Mucosa of gallbladder (tissue), 1 donor: ENCODE results near the gene PGPEP1. TPM values are rescaled to one million over a fixed set of nuclear protein-coding genes. Genes with fewer than 3 reads are reported as not detected.
A peak's percentile ranks its signal among the peaks of the same experiment; 100 is the strongest.

Experiments
- DNase-seq: peaks from one replicate; pipeline ENCODE4 v3.0.0-alpha.2; 2020; ENCODE audit warnings: low spot score
- total RNA-seq: library from RNA; stranded (reverse); gene quantifications from one replicate; pipeline ENCODE4 v1.2.1, GENCODE V29; 2021
- donor health status: DM: no; HTN: no; CAD: no.

Gene PGPEP1, protein sequence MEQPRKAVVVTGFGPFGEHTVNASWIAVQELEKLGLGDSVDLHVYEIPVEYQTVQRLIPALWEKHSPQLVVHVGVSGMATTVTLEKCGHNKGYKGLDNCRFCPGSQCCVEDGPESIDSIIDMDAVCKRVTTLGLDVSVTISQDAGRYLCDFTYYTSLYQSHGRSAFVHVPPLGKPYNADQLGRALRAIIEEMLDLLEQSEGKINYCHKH
- 56.6 TPM for total RNA-seq

DNA sequence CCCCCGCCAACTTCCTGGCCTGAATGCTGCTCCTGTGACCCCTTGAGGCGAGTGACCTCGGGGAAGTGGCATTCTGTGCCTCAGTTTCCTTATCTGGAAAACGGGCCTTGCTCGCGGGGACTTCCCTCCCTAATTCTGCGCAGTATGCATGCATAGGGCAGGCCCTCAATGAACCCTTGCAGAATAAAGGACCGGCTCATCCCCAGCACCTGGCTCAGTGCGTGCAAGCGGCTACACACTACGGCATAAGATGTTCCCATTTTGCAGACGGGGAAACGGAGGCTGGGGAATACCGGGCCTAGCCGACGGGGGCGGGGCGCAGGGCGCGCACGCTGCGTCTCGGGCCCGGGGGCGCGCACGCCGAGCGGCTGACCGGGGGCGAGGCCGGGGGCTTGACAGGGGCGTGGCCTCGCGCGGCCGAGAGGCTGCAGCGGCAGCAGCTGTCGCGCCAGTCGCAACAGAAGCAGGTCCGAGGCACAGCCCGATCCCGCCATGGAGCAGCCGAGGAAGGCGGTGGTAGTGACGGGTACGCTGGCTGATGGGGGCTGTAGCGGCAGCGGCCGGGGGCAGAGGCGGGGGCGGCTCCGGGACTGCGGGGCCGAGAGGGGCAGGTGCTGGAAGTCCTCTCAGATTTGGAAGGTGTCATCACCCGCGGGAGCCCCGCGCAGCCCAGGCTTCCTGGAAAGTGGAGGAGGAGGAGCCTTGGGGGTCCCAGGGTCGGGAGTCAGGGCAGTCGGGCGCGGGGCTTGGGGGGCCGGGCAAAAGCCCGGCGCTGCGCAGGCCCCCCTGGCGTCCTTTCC lies at the start of gene PGPEP1:
Gene PGPEP1 (plus strand): TSS at position 409 of the 800 bp plus-strand sequence. CDS start 84 bp downstream, at position 493.
- DNase-seq: peak; percentile 60

DNA sequence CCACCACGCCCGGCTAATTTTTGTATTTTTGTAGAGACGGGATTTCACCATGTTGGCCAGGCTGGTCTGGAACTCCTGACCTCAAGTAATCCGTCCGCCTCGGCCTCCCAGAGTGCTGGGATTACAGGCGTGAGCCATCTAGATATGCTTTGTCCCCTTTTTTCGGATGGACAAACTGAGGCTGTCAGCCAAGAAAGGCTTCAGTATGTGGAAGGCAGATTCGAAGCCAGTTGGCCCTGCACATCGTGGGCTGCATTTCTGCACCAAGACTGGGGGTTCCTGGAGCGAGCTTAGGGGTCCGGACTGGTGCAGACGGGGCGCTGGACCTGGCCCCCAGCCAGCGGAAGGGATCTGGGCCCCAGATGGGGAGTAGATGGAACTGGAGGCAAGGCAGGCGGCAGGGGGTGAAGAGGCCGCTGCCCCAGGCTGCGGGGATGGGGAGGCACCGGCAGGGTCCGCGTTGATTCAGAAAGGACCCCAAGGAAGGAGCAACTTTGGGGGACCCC lies 49.3 kb upstream of the PGPEP1 start:
- no peak for DNase-seq

DNA sequence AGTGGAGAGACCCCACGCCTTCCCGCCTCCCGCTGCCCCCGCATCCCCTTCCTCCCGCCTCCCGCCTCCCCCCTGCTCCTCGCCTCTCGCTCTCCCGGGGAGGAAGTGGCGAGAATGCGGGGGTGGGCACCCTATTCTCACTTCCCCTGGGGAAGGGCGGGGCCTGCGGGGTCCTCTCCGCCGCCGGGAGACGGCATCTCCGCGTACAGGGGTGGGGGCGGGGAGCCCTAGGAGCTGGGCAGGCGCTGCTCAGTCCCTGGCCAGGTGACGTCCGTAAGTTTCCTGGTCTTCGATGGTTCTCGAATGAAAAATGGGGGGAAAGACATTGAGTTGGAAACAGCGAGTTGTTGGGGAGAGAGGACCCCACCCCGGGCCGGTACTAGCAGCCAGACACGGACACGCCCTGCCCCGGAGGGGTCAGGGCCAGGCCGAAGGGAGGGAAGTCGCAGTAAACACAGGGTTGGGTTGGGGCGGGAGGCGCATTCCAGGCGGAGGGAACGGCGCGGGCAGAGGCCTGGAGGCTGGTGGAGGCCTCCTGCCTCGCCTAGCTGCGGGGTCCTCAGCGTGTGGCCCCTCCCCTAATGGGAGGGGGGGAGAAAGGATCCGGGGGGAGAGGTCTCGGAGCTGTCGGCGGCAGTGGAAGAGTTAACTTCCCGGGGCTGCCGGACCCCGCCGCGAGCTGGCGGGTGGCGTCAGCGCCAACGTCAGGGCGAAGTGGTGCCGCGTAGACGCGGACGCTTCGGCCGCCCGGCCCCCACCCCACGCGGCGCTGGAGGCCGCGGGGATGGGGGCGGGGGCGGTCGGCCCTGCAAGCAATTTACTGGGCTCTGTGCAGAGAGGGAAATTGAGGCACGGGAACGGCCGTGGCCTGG lies 48.6 kb upstream of the PGPEP1 start:
- DNase-seq: peak; percentile 86

DNA sequence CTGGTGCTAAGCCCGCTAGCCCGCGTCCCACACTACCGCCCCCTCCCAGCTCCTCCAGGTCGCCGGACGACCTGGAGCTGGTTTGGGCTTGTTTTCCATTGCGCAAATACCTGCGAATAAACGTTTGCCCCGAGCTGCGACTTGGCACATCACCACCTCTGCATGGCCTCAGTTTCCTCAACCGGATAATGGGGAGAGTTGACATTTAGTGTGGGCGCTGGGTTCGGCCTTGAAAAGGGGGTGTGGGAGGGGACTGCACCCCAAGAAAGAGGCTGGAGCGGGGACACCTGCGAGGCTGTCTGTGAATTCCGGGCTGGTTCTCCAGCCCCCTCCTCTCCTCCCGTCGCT lies 48.0 kb upstream of the PGPEP1 start:
- DNase-seq: no peak

DNA sequence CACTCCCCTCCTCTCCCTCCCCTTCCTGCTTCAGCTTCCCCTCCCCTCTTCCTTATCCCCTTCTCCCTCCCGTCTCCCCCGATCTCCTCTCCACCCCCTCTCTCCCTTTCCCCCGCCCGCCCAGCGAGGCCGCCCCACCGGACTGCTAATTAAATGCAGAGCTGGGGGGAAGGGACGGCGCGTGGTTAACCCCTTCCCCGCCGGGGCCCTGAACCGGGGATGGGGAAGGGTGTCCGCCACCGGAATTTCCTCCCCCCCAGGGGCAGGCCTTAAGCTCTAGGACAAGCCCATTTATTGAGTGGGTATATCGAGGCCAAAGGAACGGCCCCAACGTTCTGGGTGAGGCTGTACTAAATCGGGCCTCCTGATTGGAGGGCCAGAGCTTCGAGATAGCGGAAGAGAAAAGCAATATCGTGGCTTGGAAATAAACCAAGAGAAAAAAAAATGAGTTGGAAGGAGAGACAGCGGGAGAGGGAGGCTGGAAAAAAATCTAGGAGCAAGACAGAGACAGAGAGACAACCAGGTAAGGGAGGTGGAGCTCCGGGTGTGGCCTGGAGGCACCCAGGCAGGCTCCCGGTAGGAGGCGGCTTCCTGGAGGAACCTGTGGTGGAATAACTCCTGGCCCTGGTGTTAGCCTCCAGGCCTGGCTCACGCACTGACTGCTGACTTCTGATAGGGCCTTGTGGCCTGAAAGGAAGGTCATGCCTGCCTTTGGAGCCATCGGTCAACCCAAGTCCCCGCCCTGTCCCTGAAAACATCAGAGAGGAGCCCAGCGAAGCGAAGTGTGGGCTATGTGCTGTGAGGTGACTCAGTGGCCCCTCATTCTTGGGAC lies 47.4 kb upstream of the PGPEP1 start:
- DNase-seq: peak; percentile 65

DNA sequence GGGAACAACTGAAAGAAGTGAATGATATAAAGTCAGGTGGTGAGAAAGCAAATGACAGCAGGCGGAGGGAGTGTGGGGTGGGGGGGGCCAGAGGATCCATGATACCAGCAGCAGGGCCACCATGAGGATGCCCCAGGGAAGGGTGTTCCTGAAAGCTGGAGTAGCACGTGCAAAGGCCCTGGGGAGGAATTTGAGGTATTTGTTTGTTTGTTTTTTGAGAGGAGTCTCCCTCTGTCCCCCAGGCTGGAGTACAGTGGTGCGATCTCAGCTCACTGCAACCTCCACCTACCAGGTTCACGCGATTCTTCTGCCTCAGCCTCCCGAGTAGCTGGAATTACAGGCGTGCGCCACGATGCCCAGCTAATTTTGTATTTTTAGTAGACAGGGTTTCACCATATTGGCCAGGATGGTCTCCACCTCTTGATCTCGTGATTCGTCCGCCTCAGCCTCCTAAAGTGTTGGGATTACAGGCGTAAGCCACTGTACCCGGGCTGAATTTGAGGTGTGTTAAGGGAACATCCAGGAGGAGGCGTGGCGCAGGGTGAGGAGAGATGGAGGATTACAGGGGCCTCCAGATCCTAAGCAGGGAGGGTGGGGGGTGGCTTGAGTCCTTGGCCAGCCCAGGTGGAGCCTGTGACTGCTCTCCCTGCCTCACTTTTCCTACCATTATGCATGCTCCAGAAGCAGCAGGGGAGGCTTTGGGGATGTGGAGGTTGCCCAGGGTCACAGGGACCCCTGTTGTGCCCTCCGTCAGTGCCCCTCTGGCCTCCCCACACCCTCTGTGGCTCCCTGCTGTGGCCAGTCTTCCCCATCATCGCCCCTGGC lies 46.5 kb upstream of the PGPEP1 start:
- no peak for DNase-seq

DNA sequence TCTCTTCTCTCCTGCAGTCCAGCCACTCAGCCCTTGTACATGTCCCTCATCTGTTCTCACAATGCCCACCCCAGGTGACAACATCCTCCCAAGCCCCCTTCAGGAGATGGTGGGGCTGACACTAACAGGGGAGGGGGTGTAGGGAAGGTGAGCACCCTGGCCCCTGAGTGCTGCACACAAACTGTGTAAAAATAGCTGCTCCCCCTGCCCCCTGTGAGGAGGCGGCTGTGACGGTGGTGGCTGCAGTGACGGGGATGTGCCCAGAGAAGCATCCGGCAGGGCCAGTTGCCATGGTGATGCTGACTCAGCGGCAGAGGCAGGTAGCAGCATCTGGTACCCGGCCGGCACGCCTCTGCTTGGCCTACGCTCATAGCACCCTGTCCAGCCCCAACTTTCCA lies 45.9 kb upstream of the PGPEP1 start:
- DNase-seq: peak; percentile 76

DNA sequence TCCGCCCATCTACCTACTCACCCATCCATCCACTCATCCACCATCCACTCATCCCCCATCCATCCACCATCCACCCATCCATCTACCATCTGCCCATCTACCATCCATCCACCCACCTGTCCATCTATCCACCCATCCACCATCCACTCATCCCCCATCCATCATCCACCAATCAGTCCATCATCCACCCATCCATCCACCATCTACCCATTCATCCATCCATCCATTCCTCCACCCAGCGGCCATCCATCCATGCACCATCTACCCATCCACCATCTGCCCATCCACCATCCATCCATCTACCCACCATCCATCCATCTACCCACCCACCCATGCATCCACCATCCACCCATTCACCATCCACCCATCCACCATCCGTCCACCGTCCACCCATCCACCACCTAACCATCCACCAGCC lies 45.4 kb upstream of the PGPEP1 start:
- DNase-seq: no peak

DNA sequence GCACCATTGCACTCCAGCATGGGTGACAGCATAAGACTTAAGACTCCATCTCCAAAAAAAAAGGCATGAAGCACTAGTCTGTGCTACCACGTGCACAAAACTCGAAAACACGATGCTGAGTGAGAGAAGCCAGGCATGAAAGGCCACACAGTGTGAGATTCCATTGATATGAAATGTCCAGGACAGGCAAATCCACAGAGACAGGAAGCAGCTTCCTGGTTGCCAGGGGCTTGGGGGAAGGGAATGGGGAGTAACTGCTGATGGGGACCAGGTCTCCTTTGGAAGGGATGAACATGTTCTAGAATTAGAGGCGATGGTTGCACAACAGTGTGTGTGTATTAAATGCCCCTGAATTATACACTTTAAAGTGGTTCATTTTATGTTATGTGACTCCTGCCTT lies 43.1 kb upstream of the PGPEP1 start:
- DNase-seq: no peak

DNA sequence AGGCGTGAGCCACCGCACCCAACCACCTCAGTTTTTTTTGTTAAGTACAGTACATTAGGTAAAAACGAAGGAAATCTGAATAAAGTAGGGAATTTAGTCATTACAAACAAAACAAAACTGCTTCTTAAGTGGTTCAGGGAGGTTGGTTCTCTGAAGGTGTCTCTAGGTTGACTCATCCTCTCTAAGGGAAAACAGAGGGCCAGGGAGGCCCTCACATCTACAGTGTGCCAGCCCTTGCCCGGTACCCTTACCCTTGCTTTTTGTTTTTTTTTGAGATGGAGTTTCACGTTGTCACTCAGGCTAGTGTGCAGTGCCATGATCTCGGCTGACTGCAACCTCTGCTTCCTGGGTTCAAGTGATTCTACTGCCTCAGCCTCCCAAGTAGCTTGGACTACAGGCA lies 41.8 kb upstream of the PGPEP1 start:
- DNase-seq: no peak

DNA sequence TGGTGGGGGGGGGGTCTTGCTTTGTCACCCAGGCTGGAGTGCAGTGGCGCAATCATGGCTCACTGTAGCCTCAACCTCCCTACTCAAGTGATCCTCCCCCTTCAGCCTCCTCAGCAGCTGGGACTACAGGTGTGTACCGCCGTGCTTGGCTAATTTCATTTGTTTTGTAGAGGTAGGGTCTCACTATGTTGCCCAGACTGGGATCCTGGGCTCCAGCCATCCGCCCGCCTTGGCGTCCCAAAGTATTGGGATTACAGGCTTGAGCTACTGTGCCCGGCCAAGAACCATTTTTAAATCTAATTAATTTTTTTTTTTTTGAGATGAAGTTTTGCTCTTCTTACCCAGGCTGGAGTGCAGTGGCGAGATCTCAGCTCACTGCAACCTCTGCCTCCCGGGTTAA lies 40.7 kb upstream of the PGPEP1 start:
- DNase-seq: no peak

DNA sequence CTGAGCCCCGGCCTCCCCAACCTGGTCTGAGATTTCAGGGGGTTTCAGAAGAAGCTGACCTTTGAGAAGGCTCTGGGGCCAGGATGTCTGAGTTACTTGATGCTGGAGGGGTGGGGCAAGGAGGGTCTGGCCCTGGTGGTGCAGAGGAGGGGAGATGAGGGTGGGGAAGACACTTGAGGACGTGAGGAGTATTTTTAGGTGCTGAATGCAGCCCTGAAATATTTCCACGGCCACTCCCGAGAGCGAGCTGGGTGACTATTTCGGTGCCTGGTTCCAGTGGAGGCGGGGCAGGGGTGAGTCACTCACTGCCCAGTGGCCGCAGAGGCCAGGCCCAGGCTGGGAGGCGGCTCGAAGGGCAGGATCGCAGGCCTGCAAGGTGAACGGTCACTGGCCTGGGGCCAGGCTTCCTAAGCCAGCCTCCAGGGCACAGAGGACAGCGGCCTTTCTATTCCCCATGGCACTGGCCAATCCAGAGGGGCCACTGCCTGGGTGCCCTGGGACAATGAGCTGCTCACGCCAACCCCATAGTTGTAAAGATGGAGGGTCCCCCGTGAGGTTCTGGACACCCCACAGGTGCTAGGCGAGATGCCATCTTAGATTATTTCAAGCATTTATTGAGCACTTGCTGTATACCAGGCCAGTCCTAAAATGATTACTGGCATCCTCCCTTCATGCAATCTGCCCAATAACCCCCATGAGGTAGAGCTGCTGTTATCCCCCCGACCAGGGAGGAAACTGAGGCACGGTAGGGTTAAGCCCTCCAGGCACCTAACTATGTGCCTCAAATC lies 39.3 kb upstream of the PGPEP1 start:
- DNase-seq: no peak

DNA sequence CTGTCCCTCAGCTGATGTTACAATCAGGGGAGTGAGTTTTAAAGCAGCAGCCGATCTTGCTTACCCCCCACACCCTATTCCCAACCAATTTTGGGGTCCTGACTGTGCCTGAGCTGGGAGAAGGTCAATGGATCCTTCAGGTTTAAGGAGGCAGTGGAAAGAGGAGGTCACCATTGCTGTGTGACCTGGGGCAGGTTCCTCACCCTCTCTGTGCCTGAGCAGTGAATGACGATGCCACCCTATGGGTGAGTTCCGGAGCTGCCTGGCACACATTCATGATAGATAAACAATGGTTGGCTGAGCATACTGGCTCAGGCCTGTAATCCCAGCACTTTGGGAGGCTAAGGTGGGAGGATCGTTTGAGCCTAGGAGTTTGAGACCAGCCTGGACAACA lies 38.7 kb upstream of the PGPEP1 start:
- DNase-seq: no peak

DNA sequence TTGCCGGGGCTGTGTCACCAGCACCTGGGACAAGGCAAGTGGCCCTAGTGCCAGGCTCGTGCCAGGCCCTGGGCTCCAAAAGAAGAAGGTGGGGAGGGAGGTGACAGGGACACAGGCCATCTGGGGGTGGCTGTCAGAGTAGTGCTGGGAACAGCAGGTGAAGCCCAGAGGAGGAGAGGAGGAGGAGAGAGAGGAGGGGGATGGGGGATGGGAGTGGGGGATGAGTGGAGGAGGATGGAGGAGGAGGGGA lies 36.3 kb upstream of the PGPEP1 start:
- no peak for DNase-seq

DNA sequence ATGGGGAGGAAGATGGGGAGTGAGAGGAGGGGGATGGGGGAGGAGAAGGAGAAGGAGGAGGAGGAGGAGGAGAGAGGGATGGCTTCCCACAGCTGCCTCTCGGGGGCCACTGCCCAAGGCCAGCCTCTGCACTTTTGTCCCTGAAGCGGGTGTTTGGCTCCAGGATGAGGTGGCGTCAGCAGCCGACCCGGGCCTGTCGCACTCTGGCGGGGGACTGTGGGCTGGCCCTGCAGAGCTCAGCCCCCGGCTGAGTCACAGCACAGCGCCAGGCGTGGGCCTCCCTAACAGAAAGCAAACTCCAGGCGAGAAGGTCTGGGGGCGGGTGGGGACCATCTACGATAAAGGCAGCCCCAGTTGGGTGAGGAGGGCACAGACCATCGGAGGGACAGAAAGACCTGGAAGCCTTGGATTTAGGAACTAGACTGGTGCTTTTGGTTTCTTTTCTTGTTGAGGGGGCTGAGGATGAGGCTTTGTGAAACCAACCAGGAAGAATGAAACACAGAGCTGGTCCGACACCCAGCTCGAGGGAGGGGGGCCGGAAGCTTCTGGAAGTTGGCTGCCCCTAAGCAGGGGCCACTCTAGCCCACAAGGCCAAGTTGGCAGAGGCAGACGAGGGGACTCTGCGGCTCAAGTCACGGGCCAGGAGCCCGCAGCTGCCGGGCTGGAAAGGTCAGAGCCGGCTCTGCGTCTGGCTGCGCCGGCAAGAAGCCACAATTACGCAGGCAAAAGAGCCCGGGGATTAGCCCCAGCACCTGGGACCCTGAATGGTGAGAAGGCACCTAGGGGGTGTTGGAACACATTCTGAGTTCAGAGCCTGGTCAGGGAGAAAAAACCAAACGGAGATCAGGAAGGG lies 35.7 kb upstream of the PGPEP1 start:
- peak; percentile 79 for DNase-seq

DNA sequence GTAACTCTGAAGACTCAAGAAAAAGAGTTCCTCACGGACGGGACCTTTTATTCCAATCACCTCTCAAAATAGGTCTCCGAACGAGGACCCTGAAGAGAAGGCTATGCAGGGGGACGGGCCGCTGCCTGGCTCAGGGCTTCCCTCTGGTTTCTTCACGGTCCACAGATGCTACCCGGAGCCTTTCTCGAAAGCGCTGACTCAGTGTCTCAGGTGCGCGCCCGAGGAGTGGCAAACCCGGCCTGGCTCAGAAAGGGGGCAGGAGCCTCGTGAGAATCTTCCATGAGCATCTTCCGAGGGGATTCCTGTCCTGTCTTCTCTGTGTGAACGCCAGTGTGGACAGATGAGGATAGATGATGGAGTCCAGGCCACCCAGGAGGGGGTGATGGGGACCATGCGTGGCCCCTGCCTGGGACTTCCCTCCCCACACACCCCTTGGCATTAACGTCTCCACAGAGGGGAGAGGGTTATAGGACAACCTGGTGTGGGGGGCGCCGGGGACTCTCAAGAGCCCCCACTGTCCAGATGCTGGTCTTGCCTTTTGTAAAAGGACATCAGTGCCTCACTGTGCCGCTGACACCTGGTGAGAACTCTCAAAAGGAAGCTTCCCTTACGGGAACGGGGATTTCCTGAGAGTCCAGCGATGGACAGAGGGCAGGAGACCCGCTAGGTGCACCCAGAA lies 34.0 kb upstream of the PGPEP1 start:
- DNase-seq: no peak

DNA sequence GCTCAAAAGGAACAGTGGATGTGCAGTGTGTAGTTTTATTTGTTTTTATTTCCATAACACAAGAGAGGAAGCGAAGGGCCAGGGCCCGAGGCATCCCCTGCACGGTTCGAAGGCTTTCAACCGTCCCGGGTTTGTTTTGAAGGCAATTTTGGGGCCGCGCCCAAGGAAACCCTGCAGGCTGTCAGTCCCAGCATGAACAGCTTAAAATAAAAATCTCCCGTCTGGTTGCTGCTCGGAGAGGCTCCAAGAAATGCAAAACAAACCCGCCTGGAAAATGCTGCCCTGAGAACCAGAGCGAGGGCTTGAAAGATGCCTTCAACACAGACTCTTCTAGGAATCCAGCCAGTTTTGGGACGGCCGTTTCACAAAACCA lies 33.5 kb upstream of the PGPEP1 start:
- DNase-seq: no peak

DNA sequence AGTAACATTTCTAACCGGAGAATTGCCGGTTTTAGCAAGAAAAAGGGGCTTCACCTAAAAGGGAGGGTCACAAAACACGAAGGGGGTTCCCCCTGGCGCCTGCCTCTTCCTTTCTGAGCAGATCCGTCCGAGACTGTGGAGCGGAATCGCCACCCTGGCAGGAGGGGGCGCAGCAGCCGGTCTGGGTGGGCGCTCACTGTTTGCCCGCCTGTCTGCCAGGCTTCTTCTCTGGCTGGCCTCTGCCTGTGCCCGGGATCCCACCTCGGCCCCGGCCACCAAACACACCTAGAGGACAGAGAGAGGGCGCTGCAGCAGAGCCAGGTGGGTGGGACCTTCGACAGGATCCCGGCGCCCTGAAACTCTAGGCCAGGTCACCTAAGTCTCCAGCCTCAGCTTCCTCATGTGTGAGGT lies 33.1 kb upstream of the PGPEP1 start:
- no peak for DNase-seq
